Activated T-cell treated with anti-CD3 and anti-CD28 coated beads, Interleukin-2, amount 50 U/mL, for 24 hours (primary cell): ENCODE data around the gene TBCCD1.

Experiments used
- DNase-seq: peaks from one replicate; pipeline ENCODE4 v3.0.0-alpha.2; 2020
- H3K27ac Mint-ChIP-seq: 2 replicates; pipeline ENCODE4 v1.8.0; 2020; ENCODE audit warnings: mild to moderate bottlenecking, mixed read lengths
- H3K27me3 Mint-ChIP-seq: 2 replicates; pipeline ENCODE4 v1.8.0; 2020; ENCODE audit warnings: mixed read lengths
- H3K36me3 Mint-ChIP-seq: 2 replicates; pipeline ENCODE4 v1.8.0; 2020; ENCODE audit warnings: low read depth, mixed read lengths
- H3K4me1 Mint-ChIP-seq: 2 replicates; pipeline ENCODE4 v1.8.0; 2020; ENCODE audit warnings: low read depth, mixed read lengths
- H3K4me3 Mint-ChIP-seq: 2 replicates; pipeline ENCODE4 v1.8.0; 2020; ENCODE audit warnings: mild to moderate bottlenecking, moderate library complexity, mixed read lengths
- H3K9me3 Mint-ChIP-seq: 2 replicates; pipeline ENCODE4 v1.8.0; 2020; ENCODE audit warnings: mixed read lengths

Gene TBCCD1

DNA sequence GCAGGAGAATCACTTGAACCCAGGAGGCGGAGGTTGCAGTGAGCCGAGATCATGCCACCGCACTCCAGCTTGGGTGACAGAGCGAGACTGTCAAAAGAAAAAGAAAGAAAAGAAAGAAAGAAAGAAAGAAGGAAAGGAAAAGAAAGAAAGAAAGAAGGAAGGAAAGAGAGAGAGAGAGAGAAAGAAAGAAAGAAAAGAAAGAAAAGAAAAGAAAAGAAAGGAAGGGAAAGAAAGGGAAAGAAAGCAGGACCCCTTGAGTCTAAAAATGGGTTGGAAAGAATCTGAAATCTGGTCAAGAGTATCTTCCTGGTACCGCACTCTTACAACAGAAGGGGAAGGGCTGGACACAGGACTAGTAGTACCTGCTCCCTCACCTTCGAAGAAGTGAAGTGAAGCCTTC, 42.5 kb downstream of the TBCCD1 start:
- no peaks in the 10 kb centered on the region for H3K9me3 Mint-ChIP-seq
- peaks cover 3% of the 10 kb centered on the region for H3K36me3 Mint-ChIP-seq
- H3K27me3 Mint-ChIP-seq: no peaks in the 10 kb centered on the region
- no peak overlapping the region for H3K27ac Mint-ChIP-seq
- peaks cover 59% of the 10 kb centered on the region for H3K4me1 Mint-ChIP-seq
- no peak for DNase-seq
- no peak overlapping the region for H3K4me3 Mint-ChIP-seq

DNA sequence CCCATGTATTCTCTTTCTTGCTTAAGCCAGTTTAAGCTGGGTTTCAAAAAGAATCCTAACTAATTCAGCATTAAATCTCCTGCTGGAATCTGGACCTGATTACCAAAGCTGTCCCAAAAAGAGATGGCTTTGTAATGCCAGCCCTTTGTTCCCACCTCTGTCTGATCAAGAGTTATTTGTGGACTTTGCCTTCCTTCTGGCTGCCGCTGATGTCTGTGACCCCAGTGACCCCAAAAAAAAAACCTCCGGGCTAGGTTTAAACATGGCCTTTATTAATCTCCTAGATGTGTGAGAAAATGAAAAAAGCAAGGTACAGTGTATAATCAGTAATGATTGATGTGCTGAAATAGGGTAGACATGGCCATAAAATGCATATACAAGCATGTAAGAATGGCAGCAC, 43.7 kb downstream of the TBCCD1 start:
- H3K27me3 Mint-ChIP-seq: no peaks in the 10 kb centered on the region
- no peak for DNase-seq
- peaks cover 3% of the 10 kb centered on the region for H3K36me3 Mint-ChIP-seq
- H3K4me3 Mint-ChIP-seq: no peak overlapping the region
- H3K4me1 Mint-ChIP-seq: peaks cover 59% of the 10 kb centered on the region
- no peak overlapping the region for H3K27ac Mint-ChIP-seq
- H3K9me3 Mint-ChIP-seq: no peaks in the 10 kb centered on the region

DNA sequence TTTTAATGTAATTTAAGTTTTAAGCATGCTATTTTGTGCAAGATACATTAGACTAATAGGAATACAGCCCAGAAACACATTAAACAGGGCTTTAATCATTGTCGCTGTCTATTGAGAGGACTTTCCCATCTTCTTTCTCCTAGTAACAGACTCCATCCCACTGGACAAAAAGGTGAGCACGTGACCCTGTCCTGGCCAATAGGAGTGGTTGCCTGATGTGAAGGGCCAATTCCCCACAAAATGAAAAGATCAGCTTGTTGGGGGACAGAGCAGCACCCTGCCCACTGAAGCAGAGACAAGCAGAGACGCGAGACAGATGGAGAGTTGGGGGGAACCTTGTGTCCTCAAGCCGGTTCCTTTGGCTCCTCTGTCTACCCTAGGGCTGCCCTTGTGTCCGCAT, 44.1 kb downstream of the TBCCD1 start:
- Mint-ChIP-seq H3K36me3 (peaks cover 3% of the 10 kb centered on the region), H3K4me1 (peaks cover 62% of the 10 kb centered on the region), H3K27ac (no peak overlapping the region), H3K27me3 (no peaks in the 10 kb centered on the region), H3K4me3 (no peak overlapping the region), H3K9me3 (peaks cover under 1% of the 10 kb centered on the region)
- DNase-seq: no peak

DNA sequence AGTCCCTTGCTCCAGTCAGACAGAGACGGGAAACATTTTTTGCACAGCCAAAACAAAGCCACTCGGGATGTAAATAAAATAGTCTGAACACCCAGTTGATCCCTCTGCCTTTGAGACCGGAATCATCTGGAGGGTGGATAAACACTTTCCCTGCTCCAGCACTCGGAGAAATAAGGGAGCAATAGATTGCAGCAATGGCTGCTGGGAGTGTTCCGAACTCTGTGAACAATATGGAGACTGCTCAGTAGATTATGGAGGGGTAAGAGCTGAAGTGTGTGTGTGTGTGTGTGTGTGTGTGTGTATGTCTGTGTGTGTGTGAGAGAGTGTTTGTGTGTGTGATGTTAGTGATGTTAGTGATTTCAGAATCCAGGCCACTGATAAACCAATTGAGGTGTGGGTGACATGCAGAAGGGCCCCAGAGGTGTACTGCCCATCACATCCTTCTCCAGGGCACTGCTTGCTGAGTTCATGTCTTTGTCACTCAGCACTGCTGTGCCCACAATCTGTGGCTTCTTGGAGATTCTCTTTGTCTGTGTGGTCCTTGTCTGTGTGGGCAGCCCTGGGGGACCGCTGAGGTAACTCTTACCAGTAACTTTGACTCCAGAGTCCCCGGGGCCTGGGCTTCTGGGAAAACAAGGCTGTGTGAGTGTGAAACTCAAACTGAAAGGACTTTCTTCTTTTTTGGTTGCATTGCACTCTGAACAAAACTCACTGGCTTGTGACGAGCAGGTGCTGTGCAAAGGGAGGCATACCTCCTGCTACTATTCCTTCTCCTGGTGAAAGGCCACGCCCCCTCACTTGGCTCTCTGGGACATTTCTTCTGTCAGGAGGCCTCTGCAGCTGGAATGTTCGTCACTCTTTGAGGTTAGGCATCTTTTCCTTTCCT, 45.9 kb downstream of the TBCCD1 start:
- Mint-ChIP-seq H3K27me3 (no peaks in the 10 kb centered on the region), H3K4me1 (peaks cover 69% of the 10 kb centered on the region), H3K9me3 (peaks cover 5% of the 10 kb centered on the region), H3K4me3 (peak overlapping the region; percentile 40), H3K27ac (peak overlapping the region; percentile 62), H3K36me3 (no peaks in the 10 kb centered on the region)
- peak; percentile 59 for DNase-seq

DNA sequence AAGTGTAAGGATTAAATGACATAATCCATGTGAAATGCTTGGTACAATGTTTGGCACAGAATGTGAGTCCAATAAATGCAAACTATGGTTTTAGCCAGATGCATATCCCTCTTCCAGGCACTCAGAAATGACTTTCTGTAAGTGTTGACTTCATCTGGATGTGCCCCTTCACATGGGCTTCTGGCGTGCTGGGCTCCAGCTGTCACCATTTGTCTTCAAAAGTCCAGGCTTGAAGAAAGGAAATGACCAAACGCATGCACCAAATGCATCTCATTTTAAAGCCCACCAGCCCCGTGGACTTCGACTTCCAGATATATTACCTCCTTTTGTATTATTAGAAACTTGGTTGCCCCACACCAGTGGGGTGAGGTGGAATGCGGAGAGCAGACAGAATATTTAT, 46.7 kb downstream of the TBCCD1 start:
- no peak overlapping the region for H3K4me3 Mint-ChIP-seq
- H3K4me1 Mint-ChIP-seq: peaks cover 73% of the 10 kb centered on the region
- no peak overlapping the region for H3K27ac Mint-ChIP-seq

DNA sequence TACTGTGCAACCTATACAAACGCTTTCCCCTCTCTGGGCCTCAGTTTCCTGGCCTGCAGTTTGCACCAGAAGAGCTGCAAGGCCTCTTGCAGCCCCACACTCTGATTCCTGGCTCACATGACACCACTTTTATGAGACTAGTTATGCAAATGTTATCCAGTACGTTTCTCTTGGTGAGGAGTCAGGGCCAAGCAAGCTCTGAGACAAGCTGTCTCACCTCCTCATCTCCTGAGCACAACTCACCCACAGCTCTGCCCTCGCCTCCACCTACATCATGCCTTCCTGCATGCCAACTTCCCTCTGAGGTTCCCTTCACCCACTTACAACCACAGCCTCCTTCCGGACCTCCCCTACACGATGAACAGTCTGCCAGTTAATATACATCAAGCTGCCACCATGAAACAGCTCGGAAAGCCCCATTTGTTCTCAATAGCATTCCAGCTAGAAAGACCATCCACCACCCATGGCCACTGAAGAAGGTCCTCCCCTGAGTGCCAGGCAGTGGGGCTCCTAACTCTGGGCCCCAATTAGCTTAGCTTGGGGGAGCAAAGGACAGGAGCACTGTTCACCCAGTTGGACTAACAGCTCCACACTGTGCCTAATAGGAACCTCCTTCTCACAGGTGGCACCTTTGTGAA, 48.0 kb downstream of the TBCCD1 start:
- Mint-ChIP-seq H3K27ac (peak overlapping the region; percentile 85), H3K4me1 (peaks cover 86% of the 10 kb centered on the region), H3K9me3 (peaks cover 5% of the 10 kb centered on the region), H3K36me3 (no peaks in the 10 kb centered on the region), H3K4me3 (peak overlapping the region; percentile 31), H3K27me3 (no peaks in the 10 kb centered on the region)
- peak; percentile 69 for DNase-seq

More for the DNA sequence above, 46.7 kb downstream of the TBCCD1 start:
- no peaks in the 10 kb centered on the region for H3K27me3 Mint-ChIP-seq
- peaks cover 5% of the 10 kb centered on the region for H3K9me3 Mint-ChIP-seq
- H3K36me3 Mint-ChIP-seq: no peaks in the 10 kb centered on the region
- DNase-seq: no peak

DNA sequence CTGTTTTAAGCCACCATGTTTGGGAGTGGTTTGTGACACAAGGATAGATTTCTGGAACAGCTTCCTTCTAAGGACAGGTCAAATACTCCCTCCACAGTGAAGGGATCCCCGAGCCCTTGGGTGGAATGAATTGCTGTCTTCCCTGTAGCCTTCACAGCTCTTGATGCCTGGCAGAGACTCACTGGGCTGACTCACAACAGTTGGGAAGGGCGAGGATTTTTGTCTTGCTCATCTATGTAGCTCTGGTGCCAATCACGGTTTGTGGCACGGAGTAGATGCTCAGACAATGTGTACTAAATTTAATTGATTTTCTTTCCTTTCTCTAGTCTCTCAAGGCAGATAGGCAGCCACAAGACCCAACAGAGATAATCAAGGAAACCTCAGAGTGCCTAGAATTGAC, 49.9 kb downstream of the TBCCD1 start:
- H3K4me3 Mint-ChIP-seq: no peak overlapping the region
- H3K27ac Mint-ChIP-seq: peak overlapping the region; percentile 27
- DNase-seq: no peak
- H3K9me3 Mint-ChIP-seq: peaks cover 5% of the 10 kb centered on the region
- no peaks in the 10 kb centered on the region for H3K27me3 Mint-ChIP-seq
- H3K4me1 Mint-ChIP-seq: peaks cover 95% of the 10 kb centered on the region
- no peaks in the 10 kb centered on the region for H3K36me3 Mint-ChIP-seq

DNA sequence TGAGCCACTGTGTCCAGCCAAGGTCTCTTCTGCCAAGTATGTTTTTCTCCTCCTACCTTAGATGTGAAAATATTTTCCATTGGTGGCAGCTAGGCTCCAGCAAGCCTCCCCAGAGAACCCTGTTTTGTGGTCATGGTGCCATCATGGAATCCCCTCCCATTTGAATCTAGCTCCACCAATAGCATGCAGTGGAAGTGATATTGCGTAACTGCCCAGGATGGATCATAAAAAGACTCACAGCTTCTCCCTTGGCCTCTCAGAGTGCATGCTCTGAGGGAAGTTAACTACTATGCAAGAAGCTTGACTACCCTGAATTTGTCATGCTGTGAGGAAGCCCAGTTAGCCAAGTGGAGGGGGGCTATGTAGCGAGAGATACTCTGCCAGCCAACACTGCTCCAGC, 50.5 kb downstream of the TBCCD1 start:
- no peak overlapping the region for H3K4me3 Mint-ChIP-seq
- no peak for DNase-seq
- peaks cover 97% of the 10 kb centered on the region for H3K4me1 Mint-ChIP-seq
- no peaks in the 10 kb centered on the region for H3K36me3 Mint-ChIP-seq
- no peak overlapping the region for H3K27ac Mint-ChIP-seq
- H3K27me3 Mint-ChIP-seq: no peaks in the 10 kb centered on the region
- peaks cover 5% of the 10 kb centered on the region for H3K9me3 Mint-ChIP-seq

DNA sequence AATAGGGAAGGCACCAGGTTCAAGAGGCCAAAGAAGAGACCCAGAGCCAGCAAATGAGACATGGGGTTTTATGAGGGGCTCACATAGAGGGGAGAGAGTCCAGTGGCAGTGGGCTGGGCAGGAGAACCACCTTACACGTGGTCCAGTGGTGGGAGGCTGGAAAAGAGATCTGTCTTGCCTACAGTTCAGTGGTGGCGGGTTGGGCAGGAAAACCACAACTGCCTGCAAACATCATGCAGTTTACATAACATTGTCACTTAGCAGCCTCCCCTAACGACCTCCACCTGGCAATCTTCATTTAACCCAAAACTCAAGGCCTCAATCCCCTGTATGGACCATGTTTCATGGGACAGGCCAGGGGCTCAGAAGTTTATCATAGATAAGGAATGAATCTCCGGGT, 52.0 kb downstream of the TBCCD1 start:
- Mint-ChIP-seq H3K27me3 (no peaks in the 10 kb centered on the region), H3K4me1 (peaks cover 97% of the 10 kb centered on the region), H3K36me3 (no peaks in the 10 kb centered on the region), H3K4me3 (no peak overlapping the region), H3K27ac (peak overlapping the region; percentile 72), H3K9me3 (peaks cover 5% of the 10 kb centered on the region)
- no peak for DNase-seq

DNA sequence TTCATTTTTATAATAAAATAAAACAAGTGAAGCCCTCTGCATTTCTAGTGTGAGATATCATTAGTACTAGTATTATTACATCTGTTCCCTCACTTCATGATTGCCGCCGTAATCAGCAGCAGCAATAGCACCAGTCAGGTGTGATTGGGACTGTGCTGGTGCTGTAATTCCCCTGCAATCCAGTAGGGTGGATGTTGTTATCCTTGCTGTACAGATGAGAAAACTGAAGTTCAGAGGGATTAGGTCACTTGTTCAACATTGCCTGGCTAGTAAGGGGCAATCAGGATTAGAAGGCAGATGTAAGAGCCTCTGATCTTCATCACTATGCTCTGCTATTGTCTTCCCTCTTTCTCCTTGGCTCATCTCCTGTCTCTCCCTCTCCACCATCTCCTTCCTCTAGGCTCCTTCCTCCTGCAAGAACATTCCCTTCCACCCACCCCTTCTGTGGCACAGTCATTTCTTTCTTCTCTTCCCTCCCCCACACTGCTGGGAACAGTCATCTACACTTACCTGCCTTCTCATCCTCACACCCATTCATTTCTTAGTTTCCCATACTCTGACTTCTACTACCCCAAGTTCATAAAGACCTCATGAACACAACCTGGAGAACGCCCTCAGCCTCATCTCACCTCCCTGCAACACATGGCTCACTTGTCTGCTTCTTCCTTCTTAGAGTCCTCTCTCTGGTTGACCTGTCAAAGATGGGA, 52.7 kb downstream of the TBCCD1 start:
- no peak for DNase-seq
- Mint-ChIP-seq H3K27ac (peak overlapping the region; percentile 72), H3K36me3 (no peaks in the 10 kb centered on the region), H3K4me1 (peaks cover 96% of the 10 kb centered on the region), H3K9me3 (peaks cover 5% of the 10 kb centered on the region), H3K4me3 (no peak overlapping the region), H3K27me3 (no peaks in the 10 kb centered on the region)

DNA sequence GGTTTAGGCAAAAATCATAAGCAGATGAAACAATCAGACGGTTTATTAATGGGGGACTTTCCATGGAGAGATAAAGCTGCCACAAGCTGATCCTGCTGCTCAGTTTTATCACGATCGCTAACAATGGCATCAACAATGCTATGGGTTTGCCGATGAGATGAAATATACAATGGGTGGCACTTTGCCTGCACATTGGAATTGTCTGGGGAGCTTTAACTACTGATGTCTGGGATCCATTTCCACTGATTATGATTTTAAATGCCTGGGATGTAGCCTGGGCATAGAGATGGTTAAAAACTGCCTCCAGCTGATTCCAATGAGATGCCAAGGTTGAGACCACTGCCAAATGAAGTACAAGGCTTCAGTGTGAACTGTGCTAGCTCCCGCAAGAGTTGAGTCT, 53.8 kb downstream of the TBCCD1 start:
- DNase-seq: no peak
- Mint-ChIP-seq H3K9me3 (peaks cover 5% of the 10 kb centered on the region), H3K27me3 (no peaks in the 10 kb centered on the region), H3K27ac (no peak overlapping the region), H3K4me3 (no peak overlapping the region), H3K4me1 (peaks cover 86% of the 10 kb centered on the region), H3K36me3 (no peaks in the 10 kb centered on the region)

DNA sequence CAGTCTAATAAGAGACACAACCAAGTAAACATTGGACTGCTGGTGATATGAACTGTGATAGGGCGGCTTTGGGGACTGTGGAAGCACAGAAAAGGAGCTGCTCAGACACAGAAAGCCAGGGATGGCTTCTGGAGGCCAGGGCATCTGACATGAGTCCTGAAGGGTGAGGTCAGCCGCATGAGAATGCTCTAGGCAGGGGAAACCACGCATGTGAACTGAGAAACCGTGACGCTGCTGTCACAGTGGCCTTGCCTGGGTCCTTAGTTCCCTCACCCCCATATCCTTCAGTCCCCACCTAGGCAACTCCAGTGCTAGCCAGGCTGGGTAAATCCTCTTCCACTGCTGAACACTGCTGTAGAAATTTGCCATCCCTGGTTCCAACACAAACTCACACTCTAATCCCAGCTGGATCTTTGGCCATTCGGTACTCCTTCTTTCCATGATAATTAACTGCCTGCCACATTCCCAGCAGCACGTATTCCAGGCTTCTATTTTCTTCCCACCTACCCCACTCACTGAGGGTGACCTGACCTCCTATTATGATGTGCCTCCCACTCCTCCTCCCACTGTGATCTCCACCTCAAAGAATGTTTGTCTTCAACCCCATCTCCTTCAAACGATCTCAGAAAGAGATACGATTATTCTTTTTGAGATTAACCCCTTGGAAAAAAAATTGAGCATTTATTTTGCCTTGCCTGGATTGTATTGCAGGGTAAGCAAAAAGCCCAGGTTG, 54.4 kb downstream of the TBCCD1 start:
- peaks cover 3% of the 10 kb centered on the region for H3K9me3 Mint-ChIP-seq
- H3K4me3 Mint-ChIP-seq: no peak overlapping the region
- no peaks in the 10 kb centered on the region for H3K36me3 Mint-ChIP-seq
- H3K27ac Mint-ChIP-seq: no peak overlapping the region
- no peak for DNase-seq
- H3K4me1 Mint-ChIP-seq: peaks cover 83% of the 10 kb centered on the region
- no peaks in the 10 kb centered on the region for H3K27me3 Mint-ChIP-seq

DNA sequence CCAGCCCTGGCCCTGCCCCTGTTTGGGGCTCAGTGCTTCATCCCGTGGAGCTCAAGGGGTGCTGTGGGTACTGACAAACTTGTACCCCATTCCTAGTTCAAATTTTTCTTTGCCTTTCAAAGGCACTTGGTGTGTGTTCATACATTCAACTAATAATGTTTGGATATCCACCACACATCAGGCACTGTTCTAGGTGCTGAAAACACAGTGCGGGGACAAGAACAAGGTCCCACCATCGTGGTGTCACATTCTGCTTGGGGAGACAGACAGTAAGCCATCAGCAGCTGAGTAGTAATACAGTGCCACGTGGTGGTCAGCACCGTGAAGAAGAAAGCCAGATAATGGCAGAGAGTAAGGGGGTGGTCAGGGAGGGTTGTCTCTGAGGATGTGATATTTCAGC, 55.4 kb downstream of the TBCCD1 start:
- H3K4me1 Mint-ChIP-seq: peaks cover 79% of the 10 kb centered on the region
- H3K4me3 Mint-ChIP-seq: no peak overlapping the region
- no peak for DNase-seq
- H3K27me3 Mint-ChIP-seq: no peaks in the 10 kb centered on the region
- peak overlapping the region; percentile 62 for H3K27ac Mint-ChIP-seq
- peaks cover 2% of the 10 kb centered on the region for H3K9me3 Mint-ChIP-seq
- no peaks in the 10 kb centered on the region for H3K36me3 Mint-ChIP-seq

DNA sequence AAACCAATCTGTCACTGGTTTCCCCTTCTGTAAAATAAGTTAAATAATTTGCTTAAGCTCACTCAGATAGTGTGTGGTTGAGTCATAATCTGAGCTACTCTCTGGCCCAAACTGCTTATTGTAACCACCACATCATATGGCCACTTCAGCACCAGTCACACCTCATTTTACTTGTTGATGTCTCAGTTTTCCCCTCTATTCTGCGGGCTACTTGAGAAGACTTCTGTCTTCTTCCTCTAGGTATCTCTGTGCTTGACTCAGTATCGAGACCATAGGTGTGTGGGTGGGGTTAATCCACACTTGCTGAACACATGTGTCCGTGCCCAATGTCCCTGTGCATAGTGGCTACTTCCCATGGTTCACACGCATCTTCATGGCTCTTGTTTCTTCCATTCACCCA, 55.9 kb downstream of the TBCCD1 start:
- Mint-ChIP-seq H3K27ac (peak overlapping the region; percentile 62), H3K27me3 (no peaks in the 10 kb centered on the region), H3K36me3 (no peaks in the 10 kb centered on the region), H3K4me3 (peak overlapping the region; percentile 2), H3K9me3 (no peaks in the 10 kb centered on the region), H3K4me1 (peaks cover 80% of the 10 kb centered on the region)
- no peak for DNase-seq
